ENCODE measurements around the gene ZFP1. TPM values are rescaled to one million over a fixed set of nuclear protein-coding genes. Genes with fewer than 3 reads are reported as not detected.

The ZFP1 gene
- total RNA-seq, result 21.0 and 36.2 TPM in 2 replicates

GRCh38 chr16:75148311-75149195, at the start of gene ZFP1:
Gene ZFP1 (plus strand): TSS chr16:75148524. CDS start chr16:75152952, 4,428 bp downstream.

GRCh38 chr16:75116081-75116910, 32.0 kb upstream of the ZFP1 start, which contains the start of gene LDHD:
Gene LDHD (minus strand): TSS chr16:75116780. CDS start chr16:75116720, 60 bp downstream.

GRCh38 chr16:75206749-75207451, 58.6 kb downstream of the ZFP1 start, which contains the start of gene CTRB2:
Gene CTRB2 (minus strand): TSS chr16:75207161. CDS start chr16:75207141, 20 bp downstream.

GRCh38 chr16:75218256-75219076, 70.1 kb downstream of the ZFP1 start, which contains the start of gene CTRB1:
Gene CTRB1 (plus strand): TSS chr16:75218988. CDS start chr16:75219008, 20 bp downstream.

Other genes starting within 250 kb of the ZFP1 start
- gene WDR59, start 163.4 kb upstream of the ZFP1 start, total RNA-seq, result 7.4 and 16.1 TPM in 2 replicates
- gene ZNRF1, start 149.5 kb upstream of the ZFP1 start, total RNA-seq, result 13.4 and 20.9 TPM in 2 replicates
- gene LDHD, start 31.7 kb upstream of the ZFP1 start, total RNA-seq, result 1.8 and 3.3 TPM in 2 replicates
- not detected in 2 replicates for gene CTRB2, start 58.6 kb downstream of the ZFP1 start, total RNA-seq
- not detected in 2 replicates for gene CTRB1, start 70.5 kb downstream of the ZFP1 start, total RNA-seq
- 55.5 and 116 TPM in 2 replicates for gene BCAR1, start 103.1 kb downstream of the ZFP1 start, total RNA-seq

Measured in smooth muscle cell of the umbilical artery (primary cell).